ENCODE measurements around the gene PRPF40A.
"Not testable (repeated sequence)": the region's sequence is repeated elsewhere in the genome, so short reads cannot be mapped to it uniquely, and the experiment has no call there.

The PRPF40A gene

GRCh38 chr2:152717228-152718075 lies at the start of gene PRPF40A:
Gene PRPF40A, minus strand, starts transcription at chr2:152717461. Its CDS starts 22 bp downstream, at chr2:152717439.
- peak; percentile 97 for DNase-seq (ENCODE audit: low read depth)

DNA sequence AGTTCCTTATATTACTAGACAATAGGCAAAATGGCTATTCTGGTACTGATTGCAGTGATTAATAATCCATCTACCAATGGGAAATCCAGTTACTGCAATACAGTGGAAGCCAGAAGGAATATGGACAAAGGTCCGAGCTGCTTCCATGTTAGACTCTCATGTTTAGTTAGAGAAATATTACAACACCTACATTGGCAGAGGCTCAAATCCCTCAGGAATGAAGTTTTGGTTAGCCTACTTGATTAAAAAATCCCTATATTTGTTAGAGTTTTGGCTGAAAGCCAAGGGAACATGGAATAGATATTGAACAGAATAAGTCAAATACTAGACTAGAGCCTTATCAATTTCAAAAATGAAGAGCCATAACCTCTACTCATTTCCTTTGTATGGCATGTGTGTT lies 49.7 kb upstream of the PRPF40A start:
- no peak for DNase-seq (ENCODE audit: low read depth)

- no peak for DNase-seq (ENCODE audit: low read depth)
Measured at GRCh38 chr2:152763651-152764050, 46.4 kb upstream of the PRPF40A start.

DNA sequence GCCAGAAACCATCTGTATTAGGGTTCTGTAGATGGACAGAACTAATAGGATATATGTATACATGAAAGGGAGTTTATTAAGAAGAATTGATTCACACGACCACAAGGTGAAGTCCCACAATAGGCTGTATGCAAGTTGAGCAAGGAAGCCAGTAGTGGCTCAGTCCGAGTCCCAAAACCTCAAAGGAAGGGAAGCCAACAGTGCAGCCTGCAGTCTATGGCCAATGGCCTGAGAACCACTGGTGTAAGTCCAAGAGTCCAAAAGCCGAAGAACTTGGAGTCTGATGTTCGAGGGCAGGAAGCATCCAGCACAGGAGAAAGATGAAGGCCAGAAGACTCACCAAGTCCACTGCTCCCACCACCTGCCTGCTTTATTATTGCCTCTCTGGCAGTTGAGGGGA lies 45.9 kb upstream of the PRPF40A start:
- not testable (repeated sequence) for DNase-seq (ENCODE audit: low read depth)

- DNase-seq (ENCODE audit: low read depth): no peak
Measured at GRCh38 chr2:152762202-152762601, 44.9 kb upstream of the PRPF40A start.

DNA sequence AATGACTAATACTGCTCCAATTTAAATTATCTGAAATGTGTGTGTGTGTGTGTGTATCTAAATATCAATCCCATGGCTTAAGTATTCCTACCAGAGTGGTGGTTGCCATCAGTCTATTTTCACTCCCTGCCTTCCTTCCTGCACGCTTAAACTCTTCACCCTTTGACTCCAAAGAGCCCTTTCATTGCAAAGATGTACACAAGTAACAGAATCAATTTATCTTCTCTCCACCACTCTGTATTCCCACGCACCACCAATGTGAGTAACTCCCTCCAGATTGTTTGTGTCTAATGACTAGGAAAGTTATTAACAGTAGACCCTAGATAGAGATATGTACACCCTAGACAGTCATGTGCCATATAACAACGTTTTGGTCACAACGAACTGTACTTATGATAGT lies 44.0 kb upstream of the PRPF40A start:
- no peak for DNase-seq (ENCODE audit: low read depth)

GRCh38 chr2:152759290-152760072 lies 42.2 kb upstream of the PRPF40A start:
- no peak for DNase-seq (ENCODE audit: low read depth)

DNA sequence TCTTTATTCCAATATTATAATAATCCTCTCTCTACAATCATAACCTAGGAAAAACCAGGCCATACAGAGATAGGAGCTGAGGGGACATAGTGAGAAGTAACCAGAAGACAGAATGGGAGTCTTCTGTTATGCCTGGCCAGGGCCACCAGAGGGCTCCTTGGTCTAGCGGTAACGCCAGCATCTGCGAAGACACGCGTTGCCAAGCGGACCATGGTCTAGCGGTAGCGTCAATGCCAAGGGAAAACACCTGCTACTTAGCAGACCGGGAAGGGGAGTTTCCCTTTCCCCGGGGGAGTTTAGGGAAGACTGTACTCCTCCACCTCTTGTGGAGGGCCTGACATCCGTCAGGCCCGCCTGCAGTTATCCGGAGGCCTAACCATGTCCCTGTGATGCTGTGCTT lies 37.8 kb upstream of the PRPF40A start:
- DNase-seq (ENCODE audit: low read depth): no peak

DNA sequence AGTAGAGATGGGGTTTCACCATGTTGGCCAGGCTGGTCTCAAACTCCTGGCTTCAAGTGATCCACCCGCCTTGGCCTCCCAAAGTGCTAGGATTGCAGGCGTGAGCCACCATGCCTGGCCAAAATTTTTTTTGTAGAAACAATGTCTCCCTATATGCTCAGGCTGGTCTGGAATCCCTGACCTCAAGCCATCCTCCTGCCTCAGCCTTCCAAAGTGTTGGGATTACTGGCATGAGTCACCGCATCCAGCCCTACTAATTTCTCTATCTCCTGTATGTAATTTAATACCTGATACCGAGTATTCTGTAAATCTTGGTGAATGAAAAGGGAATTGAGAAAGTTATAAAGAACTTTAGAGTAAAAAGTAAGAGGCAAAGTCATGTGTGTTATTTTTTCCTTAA lies 30.5 kb upstream of the PRPF40A start:
- not testable (repeated sequence) for DNase-seq (ENCODE audit: low read depth)

DNA sequence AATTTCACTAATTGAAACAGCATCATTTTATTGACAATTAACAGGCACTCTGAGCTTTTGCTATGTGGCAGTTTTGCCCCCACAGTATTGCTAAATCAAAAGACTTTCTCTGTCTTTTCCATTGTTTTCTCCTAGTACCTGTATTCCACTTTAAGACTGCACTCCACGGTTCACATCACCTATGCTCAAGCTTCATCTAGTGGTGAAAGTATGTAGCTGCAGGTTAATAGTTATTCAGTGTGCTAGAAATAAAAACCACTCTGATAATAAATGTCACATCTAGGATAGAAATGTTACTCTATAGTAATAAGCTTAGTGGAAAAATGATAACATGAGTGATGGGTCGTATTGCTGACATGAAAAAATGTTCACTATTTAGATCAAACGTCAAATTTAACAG lies 25.7 kb upstream of the PRPF40A start:
- DNase-seq (ENCODE audit: low read depth): no peak

DNA sequence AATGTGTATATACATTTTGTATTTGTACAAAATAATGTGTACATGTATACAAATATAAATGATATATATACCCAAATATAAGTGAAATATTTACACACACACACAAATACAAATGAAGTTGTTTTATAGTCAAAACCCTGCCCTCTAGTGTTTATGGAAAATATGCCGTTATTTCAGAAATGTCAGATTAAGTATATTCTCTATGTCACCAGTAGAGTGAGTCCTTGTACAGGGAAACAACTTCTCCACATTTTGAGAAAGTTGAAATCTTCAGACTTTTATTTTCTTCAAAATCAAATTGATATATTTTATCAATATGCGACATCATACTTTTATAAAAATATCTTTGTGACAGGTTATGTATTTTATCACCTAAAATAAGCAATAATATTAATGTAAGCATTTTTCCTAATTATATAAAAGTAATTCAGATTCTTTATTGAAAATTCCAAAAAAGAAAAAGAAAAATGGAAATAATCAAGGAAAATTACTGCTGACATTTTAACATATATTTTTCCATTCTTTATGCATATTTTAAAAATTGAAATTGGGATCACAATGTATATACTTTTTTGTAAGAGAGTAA lies 23.6 kb upstream of the PRPF40A start:
- DNase-seq (ENCODE audit: low read depth): no peak

GRCh38 chr2:152739705-152740104 lies 22.4 kb upstream of the PRPF40A start:
- DNase-seq (ENCODE audit: low read depth): not testable (repeated sequence)

DNA sequence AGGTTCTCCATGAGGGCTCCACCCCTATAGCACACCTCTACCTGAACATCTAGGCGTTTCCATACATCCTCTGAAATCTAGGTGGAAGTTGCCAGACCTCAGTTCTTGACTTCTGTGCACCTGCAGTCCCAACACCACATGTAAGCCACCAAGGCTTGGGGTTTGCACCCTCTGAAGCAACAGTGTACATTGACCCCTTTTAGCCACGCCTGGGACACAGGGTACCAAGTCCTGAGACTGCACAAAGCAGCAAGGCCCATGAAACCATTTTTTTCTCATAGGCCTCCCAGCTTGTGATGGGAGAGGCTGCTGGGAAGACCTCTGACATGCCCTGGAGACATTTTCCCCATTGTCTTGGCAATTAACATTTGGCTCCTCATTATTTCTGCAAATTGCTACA lies 21.2 kb upstream of the PRPF40A start:
- no peak for DNase-seq (ENCODE audit: low read depth)

DNA sequence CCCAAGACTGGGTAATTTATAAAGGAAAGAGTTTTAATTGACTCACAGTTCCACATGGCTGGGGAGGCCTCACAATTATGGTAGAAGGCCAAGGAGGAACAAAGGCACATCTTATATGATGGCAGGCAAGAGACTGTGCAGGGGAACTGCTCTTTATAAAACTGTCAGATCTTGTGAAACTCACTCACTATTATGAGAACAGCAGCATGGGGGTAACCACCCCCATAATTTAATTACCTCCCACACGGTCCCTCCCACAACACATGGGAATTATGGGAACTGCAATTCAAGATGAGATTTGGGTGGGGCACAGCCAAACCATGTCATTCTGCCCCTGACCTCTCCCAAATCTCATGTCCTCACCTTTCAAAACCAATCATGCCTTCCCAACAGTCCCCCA lies 20.2 kb upstream of the PRPF40A start:
- not testable (repeated sequence) for DNase-seq (ENCODE audit: low read depth)

DNA sequence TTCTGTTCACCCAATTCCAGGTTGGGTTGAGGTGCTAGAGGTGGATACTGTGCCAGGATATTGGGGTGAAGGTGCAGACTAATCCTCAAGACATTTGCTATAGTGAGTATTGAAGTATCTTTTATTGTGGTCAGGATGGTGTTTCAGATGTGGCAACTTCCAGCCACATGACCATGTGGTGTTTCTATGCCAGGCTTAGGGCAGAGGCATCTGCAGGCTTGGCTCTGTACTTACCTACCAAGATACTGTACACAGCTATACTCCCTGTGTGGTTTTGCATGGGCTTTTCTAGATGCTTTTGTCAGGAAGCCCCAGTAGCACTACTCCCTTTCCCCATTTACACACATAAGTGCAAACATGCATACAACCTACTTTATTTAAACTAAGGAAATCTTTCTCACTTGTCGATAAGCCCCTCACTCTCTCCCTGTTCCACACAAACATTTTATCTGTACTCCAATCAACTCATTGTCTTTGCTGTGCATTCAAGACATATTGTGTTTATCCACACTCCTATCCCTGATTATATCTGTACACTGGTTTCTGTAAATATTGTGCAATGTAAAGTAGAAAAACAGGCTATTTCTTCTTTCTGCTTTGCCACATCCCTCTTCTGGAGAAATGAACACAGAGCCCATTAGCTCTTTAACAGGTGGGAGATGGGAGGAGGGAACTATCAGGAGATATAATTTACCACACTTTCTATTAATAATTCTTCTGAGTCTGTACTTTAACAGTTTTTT lies 13.5 kb upstream of the PRPF40A start:
- DNase-seq (ENCODE audit: low read depth): peak; percentile 22

GRCh38 chr2:152729844-152730243 lies 12.6 kb upstream of the PRPF40A start:
- no peak for DNase-seq (ENCODE audit: low read depth)

DNA sequence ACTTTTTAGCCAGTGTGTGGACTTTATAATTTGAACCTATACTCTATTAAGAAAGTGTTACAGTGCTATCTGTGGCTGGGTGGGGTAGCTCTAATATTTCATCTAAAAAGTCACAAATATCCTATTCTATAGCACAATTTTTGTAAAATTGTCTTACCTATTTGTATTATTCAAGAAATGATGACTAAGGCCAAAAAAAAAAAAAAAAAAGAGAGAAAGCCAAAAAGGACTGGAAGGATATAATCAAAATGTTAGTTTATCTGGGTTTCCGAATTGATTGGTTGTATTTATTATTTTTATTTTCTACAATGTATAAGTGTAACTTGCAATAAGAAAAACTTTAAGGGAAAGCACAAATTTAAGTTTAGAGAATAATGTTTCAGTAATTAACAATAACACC lies 6.7 kb upstream of the PRPF40A start:
- DNase-seq (ENCODE audit: low read depth): no peak

- DNase-seq (ENCODE audit: low read depth): not testable (repeated sequence)
Measured at GRCh38 chr2:152722639-152723038, 5.4 kb upstream of the PRPF40A start.

DNA sequence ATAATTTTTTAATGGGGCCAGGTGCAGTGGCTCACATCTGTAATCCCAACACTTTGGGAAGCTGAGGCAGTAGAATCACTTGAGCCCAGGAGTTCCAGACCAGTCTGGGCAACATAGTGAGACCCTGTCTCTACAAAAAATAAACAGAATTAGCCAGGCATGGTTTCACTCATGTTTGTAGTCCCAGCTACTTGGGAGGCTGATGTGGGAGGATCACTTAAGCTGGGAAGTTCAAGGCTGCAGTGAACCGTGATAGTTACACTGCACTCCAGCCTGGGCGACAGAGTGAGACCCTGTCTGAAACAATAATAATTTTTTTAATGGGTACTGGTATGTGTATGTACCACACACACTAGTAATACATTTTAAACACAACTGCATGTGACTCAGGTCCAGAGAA lies 3.5 kb upstream of the PRPF40A start:
- no peak for DNase-seq (ENCODE audit: low read depth)

DNA sequence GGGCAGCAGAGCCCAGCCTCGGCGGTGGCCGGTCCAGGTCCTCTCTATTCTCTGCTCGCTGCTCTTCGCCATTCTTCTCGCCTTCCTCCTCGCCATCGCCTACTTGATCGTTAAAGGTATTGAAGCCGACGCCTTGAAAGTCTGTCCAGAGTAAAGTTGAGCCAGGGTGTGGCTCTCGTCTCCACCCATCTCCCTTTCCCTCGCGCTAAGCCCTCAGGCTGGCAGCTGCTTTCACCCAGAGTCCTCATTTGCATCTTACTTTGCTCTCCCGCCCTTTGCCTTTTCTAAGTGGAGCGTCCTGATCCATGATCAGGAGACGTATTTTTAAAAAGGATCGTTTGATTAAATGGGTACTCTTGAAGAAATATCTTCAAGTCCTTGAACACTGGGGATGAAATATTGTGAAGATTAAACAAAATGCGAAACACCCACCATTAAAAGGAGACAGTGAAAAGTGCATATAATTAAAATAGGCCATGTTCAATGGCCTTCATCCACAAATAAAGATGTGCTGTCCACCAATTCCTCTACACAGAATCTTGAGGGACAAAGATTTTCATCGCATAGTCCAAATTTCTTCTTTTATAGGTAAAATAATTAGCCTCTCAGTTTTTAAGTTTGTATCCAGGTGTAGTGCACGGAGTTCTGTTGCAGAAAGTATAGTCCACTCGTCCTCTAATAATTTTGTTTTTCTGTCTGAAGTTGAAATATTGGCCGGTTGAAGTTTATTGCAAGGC lies 1.8 kb upstream of the PRPF40A start:
- DNase-seq (ENCODE audit: low read depth): no peak
